HG03571 (cell line): ENCODE measurements around the gene WBP1L.
A peak's percentile ranks its signal among the peaks of the same experiment; 100 is the strongest.

Source experiments
- ATAC-seq: cut with Tn5 transposase; IDR thresholded peaks from one replicate; pipeline ENCODE4 v1.9.1; 2021; ENCODE audit not compliant: unreplicated experiment

Gene WBP1L

DNA sequence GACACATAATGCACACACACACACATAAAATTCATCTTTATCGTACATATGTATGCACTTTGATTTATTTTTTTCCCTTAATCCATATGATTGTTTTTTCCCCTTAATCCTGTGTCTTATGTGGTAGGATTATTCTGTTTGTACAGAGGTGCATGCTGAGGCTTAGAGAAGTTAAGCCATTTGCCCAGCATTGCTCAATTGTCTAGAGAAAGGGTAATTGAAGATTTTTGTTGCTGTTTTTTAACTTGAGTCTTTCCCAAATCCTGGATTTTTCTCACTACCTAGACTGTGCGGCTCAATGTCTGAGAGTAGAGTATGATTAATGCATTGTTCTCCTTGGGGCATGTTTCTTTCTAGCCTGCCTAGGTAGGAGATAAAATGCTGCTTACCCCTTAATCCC is 35.0 kb downstream of the WBP1L start:
- ATAC-seq, result no peak

DNA sequence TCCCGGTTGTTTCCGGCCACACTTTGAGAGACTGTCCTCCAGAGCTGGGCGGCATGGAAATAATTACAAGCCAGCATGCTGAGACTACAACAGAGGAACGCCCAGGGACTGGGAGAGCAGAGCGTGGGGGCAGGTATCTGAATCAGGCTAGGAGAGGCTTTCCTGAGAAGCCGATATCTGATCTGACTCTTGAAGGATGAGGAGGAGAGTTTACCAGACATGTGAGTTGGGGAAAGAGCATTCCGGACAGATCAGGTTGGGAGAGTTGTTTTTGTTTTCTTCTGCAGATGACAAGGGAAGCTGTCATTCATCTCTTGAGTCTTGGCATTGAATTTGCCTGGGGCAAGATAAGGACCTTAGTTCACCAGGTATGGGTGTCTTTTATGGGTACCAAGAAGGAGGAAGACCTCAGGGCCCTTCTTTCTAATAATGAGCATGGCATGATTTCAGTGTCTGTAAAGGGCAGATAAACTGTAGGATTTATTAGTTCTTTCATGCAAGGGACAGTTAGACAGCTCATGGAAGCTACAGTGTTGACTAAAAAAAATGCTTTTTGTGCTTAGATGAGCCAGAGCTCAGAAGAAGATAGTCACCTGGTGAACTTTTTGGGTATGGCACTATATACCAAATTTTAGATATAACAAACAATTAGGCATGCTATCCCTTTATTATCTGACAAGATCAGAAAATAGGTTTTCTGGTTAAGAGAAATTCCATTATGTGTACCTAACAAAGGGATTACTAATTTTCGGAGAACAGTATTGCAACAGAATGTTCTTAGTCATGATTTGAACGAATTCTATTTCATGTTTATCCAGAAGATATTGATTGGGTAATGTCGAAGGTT is 36.2 kb downstream of the WBP1L start:
- no peak for ATAC-seq

DNA sequence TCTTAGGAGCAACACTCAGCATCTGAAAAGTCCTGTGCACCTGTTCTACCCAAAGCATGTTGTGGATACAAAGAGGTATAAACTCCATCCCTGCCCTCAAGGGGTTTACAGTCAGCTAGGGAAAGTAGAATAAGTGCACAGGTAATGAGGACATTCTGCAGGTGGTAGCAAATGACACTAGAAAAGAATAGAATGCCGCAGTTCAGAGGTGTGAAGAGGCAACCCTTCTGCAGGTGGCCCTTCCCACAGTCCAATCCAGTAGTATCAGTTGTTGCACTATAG is 36.7 kb downstream of the WBP1L start:
- ATAC-seq, result no peak

DNA sequence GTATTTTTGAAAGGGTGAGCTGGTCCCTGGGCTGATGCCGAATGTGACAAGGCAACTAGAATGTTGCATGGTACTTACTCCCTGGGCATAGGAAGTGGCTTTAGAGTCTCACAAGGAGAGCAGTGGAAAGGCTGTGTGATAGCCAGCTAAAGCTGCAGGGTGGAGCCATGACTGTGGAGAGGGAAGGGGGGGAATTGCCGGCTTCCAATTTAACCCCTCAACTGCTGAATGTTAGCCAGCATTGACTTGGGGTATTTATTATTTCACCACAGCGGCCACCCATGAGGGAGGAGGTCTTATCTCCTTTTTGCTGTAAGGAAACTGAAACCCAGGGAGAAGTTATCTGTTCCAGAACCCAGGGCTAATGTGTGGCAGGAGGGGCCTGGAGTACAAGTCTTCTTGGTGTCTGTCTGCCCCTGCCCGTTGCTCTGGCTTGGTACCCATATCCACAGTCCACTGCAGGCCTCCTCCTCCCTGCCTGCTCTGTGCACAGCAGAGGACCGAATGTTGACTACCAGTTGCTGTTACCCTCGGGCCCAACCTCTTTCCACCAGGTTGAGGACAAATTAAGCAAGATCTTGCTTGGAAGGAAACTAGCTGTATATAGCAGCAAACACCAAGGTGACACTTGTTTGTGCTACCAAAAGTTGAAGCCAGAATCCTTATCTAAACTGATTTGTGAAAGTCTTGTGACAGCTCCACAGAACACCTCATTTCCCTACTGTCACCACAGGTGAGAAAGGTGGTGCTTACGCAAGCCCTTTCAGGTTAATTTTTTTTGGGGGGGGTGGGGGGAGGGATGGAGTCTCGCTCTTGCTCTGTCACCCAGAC is 37.6 kb downstream of the WBP1L start:
- no peak for ATAC-seq

DNA sequence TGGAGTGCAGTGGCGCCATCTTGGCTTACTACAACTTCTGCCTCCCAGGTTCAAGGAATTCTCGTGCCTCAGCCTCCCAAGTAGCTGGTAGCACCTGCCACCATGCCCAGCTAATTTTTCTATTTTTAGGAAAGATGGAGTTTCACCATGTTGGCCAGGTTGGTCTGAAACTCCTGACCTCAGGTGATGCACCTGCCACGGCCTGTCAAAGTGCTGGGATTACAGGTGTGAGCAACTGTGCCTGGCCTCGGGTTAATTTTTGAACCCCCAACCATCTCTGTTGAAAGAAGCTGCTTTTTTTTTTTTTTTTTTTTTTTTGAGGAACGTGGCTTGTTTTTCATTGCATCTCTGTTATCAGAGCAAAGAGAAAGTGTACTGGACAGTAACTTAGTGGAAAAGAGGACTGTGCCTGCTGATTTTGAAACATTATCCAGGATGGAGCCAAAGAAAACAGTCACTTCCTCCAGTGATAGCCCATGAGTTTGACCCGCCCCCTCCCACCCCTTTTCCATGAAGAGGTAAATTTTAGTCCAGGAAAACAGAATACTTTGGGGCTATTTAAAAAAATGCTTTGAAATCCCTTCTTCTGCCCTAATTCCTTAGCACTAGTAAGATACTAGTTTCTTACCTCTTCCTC is 38.3 kb downstream of the WBP1L start:
- no peak for ATAC-seq

DNA sequence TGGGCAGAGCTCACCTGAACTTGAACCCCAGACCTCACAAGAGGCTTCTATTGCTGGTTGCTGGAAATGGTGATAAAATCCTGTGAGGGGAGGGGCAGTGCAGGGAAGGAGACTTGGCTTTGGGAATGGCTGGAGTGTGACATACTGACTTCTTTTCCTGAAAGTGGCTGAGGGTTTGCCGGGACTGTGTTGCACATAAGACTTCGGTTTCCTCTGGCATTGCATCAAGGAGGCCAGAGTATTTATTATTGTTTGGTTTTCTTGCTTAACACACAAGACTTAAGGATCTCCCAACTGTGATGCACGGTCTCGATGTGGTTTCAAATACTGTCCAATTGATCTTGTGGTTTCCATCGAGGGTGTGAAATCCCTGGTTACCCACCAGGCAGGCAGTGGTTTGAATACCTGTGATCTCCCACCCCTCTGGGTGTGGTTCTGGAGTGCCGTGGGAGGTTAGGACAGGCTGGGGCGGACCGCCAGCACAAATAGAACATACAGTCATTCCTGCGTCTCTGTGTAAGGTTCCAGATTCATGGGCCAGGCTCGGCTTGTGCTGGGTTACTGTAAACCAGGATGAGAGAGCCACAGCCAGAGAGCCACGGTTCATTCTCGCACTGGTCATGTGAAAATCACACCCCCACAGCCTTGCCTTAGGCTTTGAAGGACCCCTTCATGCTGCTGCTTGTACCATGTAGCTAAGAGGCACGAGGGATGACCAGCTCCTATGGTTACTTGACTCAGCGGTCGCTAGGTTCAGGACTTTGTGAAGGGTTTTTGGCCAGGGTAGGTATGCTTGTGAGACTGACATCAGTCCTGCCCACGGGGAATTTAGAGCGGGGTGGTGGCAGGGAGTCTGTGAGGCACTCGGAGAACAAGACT is 39.2 kb downstream of the WBP1L start:
- ATAC-seq, result no peak

DNA sequence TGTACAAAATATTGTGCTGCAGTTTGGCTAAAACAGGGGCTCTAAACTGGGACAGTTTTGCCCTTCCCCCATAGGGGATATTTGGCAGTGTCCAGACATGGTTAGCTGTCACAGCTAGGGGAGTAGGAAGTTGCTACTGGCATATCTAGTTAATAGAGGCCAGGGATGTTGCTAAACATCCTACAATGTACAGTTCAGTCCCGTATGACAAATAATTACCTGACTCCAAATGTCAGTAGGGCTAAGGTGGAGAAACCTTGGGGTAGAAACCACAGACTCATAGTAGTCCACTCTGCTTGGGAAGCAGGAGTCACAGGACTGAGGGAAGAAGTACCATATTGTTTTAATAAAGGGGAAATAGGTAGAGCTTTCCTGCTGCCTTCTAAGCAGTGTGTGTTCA is 39.8 kb downstream of the WBP1L start:
- no peak for ATAC-seq

DNA sequence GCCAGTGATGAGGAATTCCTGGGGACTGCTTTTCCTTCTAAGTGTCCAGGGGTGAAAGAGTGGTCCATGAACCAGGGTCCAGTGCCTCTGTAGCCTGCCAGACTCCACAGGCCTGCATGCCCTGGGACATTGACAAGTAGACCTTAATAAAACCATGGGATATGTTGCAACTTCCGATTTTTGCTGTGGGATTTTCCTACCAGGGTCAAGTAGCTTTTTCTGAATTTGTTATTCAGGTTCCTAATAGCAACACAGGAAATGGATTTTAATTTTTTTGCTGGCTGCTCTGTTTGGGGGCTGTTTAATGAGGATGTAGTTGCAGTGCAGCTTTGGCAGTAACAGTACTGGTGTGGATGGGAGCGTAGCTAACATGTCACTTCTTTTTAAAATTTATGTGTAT is 42.1 kb downstream of the WBP1L start:
- ATAC-seq, result no peak

DNA sequence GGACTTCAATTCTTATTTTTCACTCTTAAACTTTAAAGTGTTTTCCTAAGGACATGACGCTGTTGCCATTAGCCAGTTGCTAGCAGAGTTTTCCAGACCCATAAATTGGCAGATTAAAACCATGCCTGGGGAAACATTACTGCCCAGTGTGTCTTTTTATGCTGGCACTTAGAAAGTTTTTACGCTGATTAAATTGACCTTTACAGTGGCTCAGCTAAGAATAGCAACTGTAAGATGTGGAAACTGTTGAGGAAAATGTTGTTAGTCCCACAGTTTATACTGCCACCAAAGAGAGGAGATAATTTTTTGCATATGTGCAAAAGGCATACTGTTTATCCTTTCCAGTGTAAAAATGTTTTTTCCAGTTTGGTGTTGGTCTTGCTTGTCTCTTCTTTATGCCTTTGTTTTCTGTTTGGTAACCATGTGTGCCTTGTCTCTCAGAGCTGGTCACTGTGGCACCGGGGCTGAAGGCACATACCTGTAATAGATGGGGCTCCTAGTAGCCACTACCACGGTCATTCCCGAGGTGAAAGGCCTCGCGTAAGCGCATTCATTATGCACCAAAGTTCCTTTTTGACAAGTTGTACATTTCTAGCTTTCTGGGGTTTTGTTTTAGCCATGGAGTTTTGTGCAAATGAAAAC is 48.1 kb downstream of the WBP1L start:
- ATAC-seq, result no peak

DNA sequence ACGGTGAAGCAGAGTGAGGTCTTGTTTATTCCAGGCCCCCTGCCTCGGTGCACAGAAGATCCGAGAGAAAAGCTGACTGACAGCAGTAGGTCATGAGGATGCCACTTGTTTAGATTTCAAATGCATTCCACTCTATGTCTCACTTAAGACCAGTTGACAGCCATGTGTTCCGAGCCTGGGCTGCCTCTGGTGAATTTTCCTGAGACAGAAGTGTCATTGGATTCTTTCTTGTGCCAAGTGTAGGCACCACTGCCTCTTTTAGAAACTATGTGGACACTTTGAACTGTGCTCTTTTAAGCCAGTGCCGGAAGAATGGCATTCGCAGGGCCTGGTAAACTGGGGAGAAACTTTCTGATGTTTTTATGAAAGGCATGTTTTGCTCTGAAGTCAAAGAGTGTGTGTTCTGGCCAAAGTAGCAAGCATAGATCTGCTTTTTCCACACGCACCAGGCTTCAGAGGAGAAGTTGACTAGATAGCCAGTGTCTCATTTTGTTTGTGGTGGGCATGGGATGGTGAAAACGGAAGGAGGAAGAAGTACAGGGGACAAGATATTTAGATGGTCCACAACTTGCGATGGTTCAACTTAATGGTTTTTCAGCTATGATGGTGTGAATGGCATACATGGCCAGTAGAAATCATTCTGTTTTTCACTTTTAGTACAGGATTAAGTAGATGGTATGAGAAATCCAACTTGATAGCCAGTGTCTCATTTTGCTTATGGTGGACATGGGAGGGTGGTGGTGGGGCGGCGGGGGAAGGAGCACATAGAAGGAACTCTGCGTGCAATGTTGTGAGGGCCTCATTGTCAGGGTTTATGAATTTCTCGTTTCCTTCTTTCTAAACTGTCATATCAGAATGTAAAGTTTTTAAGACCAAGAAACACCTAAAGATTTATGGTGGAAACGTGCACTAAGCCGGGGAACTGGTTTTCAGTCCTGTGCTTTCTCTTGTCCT is 52.0 kb downstream of the WBP1L start:
- ATAC-seq, result peak; percentile 25

DNA sequence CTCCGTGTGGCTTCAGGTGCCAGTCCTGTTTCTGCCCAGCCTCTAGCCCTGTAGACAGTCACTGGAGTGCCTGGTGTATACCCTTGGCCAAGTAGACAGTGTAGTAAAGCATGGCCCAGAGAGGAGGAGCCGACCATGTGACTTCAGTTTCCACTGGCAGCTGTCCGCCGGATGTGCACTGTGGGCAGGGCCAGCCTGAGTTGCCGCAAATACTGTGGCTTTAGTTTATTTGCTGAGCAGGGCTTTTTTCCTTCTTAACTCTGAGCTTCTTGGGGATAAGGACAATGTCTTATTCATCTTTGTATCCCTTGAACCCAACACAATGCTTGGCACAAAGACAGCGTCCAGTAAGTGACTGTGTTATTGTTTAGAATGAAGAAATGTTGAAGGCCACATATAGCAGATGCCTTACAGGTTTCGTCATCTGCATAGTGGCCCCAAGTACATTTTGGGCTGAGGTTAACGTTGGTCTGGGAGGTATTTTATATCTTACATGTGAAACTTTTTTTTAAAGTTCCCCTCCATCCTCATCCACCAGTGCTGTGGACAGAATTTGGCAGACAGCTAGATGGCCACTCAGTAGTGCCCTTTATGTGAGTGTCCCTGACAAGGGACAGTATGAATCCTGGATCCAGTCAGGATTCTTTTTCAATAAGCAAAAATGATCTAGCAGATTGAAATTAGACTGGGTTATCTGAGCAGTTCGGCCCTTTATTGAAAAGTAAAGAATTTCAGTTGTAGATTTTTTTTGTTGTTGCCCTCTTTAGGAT is 52.8 kb downstream of the WBP1L start:
- peak; percentile 80 for ATAC-seq

DNA sequence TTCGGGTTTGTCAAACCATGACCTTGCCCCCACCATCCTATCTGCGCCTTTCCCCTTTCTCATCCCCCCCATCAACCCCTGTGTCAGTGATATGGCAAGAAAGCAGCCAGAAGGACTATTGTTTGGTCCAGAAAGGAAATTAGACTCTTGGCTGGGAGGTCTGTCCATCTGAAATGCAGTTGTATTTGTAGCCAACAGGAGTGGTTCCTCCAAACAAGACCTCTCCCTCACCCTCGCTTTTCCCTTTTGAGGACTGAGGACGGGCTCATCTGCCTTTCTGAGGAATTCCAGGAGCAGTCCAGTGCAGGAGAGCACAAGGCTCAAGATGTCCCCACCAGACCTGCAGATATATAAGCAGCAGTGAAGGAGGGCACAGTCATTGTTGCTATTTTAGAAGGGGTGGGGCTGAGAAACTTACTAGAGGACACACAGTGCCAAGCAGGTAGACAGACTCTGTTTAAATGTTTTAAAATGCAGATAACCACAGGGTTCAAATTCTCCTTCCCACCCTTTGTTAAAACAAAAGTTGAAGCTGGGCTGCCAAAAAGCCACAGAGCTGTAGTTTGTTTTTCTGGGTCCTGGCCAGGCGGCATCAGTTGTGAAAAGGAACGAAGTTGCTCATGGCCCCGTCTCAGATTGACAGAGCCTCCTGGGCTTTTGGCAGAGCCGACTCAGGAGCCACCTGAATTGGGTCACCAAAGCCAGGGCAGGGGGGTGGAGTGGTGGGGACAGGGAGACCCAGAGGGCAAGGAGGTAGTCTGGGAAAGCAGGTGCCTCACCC is 56.1 kb downstream of the WBP1L start:
- no peak for ATAC-seq

DNA sequence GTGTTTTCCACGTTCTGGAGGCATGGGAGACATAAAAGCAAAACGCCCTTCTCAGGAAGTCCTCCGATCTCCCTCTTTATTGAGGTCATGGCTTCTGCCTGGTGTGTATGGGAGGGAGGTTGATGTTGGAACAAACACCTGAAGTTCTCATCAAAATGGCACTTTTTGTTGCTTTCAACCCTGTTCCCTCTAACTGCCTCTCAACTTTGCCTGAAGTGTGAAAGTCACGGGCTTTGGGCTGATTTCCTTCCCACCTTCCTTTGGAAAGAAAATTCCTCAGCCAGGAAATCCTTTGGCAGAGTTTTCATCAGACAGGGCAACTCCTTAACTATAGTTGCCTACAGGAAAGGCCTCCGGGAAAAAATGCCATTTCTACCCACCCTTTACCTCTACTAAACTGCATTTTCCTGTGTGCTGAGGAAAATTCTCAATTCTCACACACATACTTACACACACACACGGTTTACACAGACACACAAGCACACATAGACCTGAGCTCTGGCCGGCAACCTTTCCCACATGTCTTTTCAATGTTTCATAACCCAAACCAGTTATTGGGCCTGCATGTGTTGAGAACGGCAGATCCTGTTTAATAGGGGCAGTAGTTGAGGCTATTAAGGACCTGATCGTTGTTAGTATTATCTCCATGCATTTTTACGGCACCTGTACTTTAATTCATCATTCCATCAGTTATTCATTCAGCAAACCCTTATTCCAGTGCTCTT is 57.0 kb downstream of the WBP1L start:
- no peak for ATAC-seq

DNA sequence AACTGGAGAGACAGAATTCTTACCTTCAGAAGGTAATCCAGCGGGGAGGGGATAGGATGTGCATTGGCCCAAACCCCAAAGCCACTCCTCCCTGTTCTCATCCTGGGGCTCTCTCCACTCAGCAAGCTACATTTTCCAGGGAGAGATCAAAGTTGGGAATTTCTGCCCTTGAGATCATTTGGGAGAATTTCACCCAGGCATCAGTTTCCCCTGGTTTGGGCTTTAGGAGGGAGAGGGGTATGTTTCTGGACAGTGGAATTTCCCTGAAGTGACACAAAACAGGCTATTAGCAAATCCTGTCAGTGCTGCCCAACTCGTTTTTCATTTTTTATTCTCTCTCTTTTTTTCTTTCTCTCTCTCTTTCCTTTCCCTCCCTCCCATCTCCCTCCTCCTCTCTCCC is 57.7 kb downstream of the WBP1L start:
- no peak for ATAC-seq

DNA sequence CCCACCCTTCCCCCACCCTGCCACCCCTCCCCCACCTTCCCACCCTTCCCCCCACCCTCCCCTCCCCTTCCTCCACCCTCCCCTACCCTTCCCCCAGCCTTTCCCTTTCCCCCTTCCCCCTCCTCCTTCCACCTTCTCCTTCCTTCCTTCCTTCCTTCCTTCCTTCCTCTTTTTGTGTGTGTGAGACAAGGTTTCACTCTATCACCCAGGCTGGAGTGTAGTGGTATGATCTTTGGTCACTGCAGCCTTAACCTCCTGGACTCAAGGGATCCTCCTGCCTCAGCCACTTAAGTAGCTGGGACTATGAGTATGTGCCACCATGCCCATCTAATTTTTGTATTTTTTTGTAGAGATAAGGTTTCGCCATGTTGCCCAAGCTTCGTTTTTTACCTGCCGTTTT is 58.2 kb downstream of the WBP1L start:
- ATAC-seq, result no peak

DNA sequence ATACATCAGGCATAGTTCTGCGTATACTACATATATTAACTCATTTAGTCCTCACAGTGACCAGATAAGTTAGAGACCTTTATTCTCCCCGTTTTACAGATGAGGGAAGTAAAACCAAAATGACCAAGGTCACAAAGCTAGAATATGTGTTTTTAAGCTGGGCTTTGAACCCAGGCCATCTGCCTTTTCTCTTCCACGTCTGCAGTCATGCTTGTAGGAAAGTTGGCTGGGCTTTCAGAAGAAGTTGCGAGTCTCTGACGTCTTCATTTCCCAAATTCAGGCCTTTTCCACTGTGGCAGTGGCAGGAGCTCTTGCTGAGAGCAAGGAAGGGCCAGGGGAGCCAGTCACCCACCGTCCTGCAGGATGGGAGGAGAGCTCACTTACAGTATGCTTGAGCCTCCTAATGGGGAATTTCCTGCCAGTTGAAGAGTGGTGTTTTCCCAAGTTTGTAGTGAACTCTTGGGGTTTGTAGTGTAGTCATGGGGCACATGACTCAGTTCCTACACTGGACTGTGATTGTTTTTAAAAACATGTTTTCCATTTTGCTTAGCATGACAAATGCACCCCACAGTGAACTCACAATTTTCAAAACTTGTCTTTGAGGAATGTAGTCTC is 59.3 kb downstream of the WBP1L start:
- ATAC-seq, result no peak
